Measurements from ENCODE around the gene CUX1.
"Not testable (repeated sequence)": the region's sequence is repeated elsewhere in the genome, so short reads cannot be mapped to it uniquely, and the experiment has no call there.

Gene CUX1

DNA sequence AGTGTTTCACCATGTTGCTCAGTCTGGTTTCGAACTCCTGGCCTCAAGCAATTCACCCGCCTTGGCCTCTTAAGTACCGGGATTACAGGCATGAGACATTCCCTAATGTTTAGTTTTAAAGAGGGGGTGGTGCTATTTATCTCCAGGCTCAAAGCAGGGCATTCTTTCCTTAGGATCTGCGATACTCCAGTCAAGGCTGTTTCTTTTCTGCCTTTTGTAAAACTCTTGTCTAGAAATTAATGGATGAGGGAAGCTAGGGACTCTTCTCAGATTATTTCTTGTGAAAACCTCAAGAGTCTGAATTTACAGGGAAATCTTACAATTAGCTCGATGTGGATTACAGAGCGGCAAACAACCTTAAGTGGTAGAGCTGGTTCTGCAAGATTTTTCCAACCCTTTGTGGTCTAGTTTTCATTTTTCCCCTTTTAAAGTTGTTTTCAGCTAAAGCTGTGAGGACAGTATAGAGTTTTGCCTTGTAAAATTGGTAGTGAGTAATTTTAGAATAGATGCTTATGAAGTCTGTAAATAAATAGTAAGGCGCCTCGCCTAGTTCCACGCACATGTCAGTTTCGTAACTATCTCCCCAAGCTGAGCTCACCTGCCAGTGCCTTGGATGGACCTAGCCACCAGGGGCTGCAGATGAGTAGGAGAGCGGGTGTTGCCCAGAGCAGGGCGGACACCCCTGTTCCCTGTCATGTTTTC, 53.1 kb downstream of the CUX1 start:
- DNase-seq, result no peak

DNA sequence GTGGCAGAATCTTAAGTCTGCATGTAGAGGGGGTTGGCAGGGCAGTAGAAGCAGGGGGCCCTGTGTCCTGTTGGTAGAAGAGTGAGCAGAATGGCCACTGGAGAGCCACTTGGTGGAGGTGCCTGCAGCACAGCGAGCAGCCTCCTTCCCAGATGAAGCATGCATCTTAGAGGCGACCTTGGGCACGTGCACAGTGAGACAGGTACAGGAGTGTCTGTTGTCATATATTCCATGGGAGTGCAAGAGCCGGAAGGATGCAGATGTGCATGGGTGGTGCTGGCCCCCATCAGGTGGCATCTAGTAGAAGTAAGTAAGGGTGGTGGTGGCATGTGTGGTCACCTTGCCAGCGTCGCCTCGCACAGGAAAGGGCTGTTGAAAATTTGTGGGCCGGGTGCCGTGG, 53.9 kb downstream of the CUX1 start:
- DNase-seq, result no peak

DNA sequence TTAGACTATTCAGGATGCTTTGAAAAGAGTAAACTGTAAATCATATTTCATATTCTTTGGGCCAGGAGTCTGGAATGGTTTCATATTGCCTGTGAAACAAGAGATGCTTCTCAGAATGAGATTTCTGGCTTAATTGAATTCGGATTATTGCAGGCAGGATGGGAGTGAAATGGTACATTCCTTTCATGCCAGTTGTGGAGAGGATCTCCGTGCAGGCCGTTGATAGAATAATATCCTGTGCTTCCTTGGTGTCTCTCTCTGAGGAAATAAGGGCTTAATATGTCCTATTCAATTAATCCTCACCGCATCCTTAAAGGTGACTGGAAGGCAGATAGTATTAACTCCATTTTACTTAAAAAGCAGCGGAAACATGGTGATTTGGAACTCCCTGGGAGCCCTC, 56.6 kb downstream of the CUX1 start:
- no peak for DNase-seq

DNA sequence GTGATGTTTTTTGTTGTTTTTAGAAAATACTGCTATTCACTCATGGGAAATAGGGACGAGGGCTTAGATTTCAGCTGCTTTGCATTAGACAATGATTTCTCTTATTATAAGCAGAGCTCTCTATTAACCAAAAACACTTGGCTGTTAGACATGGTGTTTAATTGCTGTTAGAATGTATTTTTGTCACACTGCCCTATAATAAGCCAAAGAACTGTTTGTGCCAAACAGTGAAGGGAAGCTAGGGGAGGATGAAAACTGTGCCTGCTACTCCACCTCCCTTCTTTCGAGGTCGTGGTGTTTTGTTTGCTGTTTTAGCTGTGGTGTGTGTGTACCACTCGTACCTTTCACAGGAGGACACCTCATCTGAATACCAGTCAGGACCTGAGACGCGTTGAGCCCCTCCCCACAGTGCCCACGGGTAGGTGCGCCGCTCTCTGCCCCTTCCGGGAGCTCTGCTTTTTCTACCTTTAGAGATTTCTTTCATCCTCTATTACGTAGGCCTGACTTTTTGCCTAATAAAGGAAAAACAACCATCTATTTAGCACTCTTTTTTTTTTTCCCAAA, 57.9 kb downstream of the CUX1 start:
- DNase-seq, result no peak

DNA sequence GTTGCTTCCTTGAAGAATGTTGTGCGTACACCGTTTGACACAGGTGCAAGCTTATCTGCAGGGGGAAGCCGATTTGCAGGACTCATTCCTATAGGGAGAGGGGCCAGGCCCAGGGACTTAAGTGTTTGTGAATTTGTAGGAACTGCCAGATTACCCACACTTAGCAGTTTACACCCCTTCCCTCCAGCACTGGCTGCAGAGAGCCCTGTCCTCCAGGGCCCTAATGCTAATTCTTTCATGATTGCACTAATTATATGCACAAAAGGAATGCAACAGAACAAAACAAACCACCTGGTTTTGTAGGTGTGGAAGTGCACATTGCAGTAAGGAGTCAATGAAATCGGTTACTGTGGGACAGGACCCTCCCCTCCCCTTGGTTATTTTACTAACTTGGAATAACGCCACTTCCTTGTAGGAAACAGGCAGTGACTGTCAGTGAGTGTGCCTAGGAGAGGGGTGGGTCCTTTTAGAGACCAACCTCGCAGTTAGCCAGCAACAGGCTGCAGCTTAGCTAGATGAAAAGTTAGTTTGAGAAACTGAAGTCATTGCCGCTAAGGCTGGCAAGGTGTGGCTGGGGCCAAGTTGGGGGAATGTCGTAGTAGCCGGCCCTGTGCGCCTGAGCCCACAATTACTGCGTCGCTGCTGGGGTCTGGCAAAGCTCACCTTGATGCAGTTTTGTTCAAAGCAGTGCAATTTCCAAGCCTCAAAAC, 60.6 kb downstream of the CUX1 start:
- no peak for DNase-seq

DNA sequence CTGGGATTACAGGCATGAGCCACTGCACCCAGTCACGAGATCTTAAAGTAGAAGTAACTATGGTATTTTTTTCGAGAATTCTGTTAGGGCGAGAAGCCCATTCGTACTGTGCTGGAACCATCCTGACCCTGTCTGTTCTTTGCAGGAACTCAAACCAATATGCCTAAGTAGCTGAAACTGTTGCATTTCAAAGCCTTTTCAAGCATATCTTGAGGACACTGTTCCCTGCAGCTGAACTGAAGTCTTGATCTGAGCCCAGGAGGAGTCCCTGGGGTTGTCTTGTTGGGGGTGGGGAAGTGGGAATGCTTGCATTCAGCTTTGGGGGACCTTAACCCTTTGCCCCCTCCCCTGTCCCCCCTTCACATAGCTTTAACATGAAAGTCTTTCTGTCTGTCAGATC, 61.5 kb downstream of the CUX1 start:
- DNase-seq, result no peak

DNA sequence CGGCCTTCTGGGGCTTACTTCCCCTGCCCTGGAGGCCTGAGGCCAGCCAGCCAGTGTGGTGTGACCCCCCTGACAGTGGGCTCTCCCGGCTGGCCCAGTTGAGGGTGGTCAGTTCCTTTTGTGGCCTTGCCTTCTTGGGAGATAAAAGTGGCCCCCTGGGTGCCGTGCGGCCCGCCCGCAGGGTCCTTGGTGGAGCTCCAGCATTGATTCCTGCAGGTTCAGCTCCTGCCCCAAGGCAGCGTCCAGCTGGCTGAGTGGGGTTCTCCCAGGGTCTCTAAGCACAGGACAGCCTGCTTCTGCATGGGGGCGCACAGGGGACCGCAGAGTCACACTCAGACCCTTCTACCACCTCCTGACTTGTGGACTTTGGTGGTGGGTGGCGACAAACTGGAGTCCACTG, 62.1 kb downstream of the CUX1 start:
- no peak for DNase-seq

DNA sequence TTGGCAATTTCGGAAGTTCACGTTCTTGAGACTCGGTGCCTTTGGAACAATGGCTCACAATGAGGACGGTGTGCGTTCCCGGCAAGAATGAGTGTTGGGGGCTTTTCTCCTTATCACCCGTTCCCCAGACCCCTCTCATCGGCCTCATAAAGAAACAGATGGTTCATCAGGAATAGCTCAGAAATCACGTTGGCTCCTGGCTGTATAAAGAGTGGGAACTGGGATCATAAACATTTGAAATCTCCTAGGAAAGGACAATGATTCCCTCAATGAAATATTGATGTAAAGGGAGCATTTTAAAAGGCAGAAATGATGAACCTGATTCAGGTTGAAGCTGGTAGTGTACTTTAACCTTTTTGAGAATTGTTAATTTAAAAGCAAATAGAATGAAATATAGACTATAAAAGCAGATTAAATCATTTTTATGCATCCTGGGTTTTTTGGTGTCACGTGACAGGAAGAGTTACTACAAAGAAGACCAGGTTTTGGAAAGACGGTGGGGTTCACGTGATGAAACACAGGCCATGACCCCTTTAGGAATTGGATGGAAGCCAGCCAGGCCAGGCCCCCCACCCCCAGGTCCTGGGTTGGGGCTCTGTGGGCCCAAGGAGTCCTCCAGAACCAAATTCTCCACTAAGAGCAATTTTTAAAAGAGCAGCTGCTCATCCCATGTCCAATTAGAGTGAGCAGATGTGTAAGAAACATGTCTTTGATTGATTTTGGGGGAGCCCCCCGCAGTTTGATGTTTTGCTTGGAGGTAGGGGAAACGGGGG, 63.0 kb downstream of the CUX1 start:
- DNase-seq, result no peak

DNA sequence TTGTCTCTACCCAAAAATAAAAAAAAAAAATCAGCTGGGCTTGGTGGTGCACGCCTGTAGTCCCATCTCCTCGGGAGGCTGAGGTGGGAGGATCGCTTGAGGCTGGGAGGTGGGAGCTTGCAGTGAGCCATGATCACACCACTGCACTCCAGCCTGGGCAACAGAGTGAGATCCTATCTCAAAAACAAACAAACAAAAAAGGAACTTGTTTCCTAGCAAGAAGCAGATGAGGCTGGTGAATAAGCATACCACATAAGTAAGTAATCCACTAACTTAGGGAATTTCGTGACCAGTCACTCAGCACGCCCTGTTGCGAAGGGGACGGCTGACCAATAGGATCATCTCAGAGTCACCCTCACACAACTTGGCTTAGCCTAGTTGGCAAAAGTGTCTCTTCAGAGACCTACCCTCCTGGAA, 64.6 kb downstream of the CUX1 start:
- no peak for DNase-seq

DNA sequence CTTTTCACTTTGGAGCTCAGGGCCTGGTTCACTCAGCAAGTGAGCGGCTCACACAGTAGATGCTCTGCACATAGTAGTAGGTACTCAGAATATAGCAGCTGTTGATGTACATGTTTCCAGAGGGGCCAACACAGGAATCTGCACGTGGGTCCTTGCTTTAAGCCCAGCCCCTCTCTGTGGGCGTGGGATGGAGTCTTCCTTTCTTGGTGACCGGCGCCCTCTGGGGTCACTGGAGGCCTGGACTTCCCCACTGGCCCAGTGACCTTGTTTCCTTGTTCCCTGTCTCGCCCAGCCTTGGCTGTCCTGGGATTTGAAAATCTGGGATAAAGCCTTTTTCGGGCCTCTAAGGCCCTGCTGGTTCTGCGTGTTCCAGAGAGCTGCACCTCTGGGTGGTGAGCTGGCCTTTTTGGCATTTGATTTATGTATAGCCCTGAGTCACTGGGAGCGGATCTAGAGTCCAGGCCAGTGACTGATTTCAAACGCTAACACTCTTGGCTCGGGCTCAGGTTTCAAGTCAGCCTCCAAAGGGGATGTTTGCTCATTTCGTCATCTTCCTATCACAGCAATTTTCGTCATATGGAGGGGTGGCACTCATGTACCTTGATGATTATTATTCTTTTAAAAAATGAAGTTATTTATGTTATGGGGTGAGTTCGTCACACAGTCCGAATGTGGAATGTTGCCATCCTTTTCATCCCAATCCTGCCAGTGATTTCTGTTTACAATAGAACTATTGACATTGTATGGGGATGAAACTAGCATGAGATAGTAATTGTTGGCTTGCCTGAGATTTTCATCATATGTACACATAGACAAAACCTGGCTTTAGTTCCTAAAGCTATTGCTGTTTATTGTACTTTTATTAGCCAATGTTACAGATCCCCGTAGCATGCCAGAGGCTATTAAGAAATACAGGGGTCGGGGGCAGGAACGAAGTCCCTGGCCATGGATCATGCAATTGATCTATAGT, 65.5 kb downstream of the CUX1 start:
- DNase-seq, result no peak

DNA sequence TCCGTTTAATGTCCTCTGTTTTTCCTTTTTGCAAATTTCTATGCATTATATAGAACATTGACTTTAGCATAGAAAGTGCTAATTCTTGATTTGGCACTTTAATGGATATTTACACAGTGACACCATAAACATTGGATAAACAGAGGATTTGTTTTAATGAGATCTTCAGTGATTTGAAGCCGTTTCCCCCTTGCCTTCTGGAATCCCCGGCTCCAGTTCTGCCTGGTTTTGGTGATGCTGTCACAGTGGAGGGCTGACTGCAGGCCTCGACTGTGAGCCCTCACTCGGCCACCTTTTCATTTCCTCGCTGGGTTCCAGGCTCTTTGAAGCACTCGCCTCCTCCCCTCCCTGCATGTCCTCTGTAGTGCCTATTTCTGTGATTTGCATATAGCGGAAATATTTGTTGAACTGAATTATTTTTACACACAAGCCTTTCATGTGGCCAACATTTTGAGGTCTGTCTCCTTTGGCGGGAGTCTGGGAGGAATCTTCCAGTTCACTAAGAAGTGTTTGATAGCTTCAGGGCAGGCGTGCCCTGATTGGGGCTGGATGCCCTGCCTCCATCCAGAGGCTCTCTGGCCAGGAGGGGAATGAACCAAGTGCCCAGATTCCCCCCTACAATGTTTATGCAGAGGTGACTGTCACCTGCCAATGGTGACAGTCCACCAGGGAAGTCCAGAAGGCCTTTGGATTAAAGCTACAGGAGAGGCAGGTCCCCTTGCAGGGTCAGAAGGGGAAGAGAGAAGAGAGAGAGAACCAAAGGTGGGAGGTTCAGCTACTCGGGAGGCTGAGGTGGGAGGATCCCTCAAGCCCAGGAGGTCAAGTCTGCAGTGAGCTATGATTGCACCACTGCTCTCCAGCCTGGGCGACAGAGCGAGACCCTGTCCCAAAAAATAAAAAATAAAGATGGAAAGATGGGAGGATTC, 67.5 kb downstream of the CUX1 start:
- DNase-seq, result peak; percentile 41

DNA sequence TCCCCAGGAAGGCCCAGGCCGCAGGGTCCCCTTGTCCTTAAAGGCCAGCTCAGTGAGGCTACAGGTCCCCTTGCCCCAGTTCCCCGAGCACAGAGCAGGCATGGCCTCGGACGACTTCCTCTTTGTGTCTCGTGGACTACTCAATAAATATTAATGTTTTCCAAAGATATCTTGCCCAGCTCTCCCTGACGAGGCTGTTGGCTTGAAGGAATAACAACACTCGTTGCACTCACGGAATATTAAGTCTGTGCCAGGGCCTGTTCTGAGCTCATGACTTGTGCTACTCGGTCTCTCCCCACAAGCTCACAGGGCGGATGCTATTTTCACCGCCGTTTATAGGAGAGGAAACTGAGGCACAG, 68.2 kb downstream of the CUX1 start:
- DNase-seq, result no peak

DNA sequence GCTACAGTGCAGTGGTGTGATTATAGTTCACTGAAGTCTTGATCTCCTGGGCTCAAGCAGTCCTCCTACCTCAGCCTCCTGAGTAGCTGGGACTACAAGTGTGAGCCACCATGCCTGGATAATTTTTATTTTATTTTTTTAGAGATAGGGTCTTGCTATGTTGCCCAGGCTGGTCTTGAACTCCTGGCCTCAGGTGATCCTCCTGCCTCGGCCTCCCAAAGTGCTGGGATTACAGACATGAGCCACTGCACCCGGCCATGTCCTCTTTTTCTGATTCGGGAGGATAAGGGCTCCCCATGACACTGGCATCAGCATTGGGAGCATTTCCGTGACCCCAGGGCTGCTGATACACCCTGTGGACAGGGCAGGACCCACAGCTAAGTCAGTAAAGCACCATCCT, 69.9 kb downstream of the CUX1 start:
- not testable (repeated sequence) for DNase-seq

DNA sequence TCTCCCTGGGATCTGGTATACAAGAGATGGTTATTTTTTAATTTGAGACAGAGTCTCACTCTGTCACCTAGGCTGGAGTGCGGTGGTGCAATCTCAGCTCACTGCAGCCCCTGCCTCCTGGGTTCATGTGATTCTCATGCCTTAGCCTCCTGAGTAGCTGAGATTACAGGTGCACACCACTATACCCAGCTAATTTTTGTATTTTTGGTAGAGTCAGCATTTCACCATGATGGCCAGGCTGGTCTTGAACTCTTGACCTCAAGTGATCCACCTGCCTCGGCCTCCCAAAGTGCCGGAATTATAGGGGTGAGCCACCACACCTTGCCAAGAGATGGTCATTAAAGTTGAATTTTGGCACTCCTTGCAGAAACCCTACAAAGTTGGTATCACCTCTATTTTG, 71.1 kb downstream of the CUX1 start:
- DNase-seq, result not testable (repeated sequence)

DNA sequence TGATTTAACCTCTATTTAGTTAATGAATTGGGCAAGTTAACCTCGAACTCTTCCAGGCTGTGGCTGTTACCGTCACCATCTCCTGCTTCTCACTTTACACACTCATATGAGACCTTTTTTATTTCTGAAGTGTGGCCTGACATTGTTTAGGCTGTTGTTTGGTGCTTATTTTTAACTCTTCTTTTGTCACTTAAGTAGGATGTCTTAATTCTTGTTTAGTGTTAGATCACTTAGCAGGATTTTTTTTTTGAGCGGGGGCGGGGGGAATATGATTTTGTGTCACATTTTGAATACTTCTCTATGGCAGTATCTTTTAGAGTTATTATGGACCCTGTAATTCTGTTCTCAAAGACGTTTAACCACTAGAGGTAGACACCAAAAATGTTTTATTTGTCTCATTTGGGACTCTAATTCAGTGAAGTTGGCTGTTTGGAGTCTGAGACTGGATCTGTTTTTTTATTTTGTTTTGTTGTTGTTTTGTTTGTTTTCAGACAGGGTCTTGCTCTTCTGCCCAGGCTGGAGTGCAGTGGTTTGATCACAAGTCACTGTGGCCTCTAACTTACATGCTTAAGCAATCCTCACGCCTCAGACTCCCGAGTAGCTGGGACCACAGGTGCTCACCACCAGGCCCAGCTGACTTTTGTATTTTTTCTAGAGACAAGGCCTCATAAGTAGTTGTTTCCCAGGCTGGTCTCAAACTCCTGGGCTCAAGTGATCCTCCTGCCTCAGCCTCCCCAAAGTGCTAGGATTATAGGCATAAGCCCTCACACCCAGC, 73.5 kb downstream of the CUX1 start:
- no peak for DNase-seq

DNA sequence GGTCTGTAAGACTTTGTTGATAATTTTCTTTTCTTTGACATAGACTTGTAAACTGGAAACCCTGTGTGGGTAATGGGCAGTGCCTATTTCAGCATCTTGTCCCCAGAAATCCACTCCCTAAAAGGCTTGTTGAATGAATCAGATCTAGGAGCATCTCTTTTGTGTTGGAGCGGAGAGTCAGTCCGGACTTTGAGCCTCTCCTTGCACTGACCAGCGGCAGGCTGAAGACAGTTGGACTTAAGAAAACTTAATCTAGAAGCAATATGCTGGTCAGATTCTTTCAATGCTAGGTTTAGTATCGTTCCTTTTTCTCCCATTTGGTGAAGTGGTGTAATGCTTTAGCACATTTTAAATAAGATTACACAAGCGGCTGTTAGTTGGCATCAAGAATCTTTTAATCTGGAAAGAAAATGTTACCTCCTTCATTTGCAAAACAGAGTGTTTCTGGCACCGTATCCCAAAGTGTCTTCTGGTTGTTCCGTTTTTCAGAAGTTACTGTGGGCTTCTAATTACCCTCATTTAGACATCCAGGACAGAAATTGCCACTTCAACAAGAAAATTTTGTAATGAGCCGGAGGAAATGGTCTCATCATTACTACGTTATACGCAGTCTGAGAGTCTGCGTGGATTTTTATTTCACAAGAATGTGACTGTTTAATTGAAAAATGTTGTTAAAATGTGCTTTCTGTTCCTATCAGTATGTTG, 74.7 kb downstream of the CUX1 start:
- DNase-seq, result no peak

DNA sequence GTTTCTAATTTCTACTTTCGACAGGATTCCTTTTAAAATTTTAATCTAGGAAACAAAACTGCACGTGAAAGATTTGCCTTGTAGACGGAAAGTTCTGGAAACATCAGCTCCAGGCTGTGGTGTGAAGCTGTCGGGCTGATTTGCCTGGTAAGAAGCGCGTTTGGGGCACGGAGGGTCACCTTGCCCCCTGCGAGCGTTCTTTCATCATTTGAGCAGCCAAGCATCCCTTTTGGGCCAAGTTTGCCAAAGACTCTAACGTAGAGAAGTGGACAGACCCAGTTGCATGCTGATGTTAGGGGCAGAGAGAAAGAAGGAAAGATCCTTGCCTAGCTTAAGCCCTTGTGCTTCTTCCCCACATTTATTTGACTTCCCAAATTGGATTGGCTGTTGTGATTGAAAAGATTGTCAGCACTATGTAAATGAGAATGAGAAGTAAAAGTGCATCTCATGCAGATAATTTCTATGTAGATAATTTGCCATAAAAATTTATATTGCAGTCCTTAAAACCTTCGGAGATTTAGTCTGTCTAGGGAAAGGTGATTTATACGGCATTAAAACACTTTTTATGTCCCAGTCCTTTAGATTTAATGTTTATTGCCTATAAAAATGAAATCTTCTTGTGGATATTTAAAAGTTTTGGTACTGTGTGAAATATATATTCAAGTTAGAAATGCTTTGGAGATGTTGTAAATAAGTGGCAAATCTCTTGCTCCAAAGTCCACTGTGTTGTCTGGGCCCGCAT, 76.1 kb downstream of the CUX1 start:
- DNase-seq, result no peak

DNA sequence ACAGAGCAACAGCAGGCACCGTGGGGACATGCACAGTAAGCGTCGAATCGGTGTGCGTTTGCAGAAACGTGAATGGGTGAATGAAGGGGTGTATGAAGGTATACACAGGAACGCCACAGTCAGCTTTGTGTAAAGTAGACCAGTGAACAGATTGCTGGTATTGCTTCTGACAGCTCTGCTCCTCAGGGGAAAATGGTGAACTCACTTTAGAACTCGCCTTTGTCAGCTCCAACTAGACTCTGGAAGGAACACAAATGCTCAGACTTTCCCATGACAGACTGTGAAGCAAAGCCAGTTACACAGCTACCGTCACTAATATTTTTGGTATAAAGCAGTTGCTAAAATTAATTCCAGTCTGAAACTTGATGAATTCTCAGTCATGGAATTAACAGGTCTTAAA, 78.9 kb downstream of the CUX1 start:
- no peak for DNase-seq

DNA sequence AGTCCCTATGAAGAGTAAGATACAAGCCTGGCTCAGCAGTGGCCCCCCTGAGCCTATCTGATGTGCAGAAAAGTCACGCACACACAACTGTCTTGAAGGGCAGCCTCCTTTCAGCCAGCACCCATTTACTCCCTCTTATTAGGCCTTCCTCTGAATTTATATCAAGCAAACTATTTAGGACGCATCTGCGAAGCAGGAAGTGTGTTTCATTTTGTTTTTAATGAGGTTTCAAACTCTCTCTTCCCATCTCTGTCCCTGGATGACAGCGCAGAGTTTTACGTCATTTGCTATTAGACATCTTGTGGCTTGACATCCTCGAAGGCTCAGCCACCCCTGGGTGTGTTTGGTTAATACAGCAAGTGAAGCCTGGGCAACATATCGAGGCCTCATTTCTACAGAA, 79.5 kb downstream of the CUX1 start:
- DNase-seq, result no peak
